ENCODE measurements around the gene NCAN.
"Not testable (repeated sequence)": the region's sequence is repeated elsewhere in the genome, so short reads cannot be mapped to it uniquely, and the experiment has no call there.

NCAN gene

DNA sequence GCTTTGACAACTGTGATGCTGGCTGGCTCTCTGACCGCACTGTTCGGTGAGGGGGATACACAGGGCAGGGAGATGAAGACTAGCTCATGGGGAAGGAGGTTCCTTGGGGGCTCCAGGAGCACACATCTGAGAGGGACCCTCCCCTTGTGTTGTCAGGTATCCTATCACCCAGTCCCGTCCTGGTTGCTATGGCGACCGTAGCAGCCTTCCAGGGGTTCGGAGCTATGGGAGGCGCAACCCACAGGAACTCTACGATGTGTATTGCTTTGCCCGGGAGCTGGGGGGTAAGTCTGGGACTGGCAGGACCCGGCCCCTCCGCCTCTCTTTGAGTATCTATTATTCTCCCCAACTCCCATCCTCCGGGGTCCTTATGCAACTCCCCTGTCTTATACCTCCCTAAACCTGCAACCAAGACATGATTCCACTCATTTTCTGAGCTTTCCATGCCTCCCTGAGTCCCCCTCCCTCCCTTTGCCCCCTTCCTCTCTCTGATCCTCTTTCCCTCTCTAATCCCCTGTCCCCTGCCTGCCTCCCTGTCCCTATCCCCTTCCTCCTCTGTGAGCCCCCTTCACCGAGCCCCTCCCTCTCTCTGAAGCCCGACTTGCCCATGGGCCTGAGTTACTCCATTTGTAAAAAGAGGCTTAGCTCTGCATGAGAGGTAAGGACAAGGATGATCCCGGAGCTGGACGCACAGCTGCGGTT is 12.5 kb downstream of the NCAN start:
- no peak for DNase-seq (ENCODE audit: low spot score)

DNA sequence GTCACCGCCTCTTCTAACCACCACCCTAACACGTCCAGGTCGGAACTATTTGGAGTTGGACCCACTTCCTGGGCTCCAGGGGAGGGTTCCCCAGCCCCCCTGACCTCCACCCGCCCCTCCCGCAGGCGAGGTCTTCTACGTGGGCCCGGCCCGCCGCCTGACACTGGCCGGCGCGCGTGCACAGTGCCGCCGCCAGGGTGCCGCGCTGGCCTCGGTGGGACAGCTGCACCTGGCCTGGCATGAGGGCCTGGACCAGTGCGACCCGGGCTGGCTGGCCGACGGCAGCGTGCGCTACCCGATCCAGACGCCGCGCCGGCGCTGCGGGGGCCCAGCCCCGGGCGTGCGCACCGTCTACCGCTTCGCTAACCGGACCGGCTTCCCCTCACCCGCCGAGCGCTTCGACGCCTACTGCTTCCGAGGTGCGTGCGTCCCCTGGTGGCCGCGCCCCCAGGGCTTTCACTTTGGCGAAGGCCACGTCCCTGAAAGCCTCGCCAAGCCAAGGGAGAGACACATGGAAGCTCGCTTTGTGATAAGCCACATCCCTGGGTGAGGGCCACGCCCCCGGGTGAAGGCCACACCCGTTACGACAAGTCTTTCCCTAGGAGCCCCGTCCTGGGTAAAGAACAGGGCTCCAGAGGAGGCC is 13.2 kb downstream of the NCAN start:
- DNase-seq (ENCODE audit: low spot score), result peak; percentile 59

DNA sequence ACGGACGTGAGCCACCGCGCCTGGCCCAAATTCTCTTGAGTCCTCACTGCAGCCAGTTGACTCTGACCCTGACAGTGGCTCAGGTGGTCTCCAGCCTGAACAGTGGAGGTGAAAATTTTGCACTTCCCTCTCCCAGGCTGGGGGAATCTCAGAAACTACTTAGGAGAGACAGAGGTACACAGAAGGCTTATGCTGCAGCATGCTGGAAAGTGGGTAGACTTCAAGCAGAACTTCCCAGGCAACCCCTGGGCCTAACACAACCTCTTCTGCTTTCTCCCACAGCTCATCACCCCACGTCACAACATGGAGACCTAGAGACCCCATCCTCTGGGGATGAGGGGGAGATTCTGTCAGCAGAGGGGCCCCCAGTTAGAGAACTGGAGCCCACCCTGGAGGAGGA is 14.4 kb downstream of the NCAN start:
- DNase-seq (ENCODE audit: low spot score), result no peak

DNA sequence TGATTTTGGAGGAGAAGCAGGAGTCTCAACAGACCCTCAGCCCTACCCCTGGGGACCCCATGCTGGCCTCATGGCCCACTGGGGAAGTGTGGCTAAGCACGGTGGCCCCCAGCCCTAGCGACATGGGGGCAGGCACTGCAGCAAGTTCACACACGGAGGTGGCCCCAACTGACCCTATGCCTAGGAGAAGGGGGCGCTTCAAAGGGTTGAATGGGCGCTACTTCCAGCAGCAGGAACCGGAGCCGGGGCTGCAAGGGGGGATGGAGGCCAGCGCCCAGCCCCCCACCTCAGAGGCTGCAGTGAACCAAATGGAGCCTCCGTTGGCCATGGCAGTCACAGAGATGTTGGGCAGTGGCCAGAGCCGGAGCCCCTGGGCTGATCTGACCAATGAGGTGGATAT is 14.9 kb downstream of the NCAN start:
- no peak for DNase-seq (ENCODE audit: low spot score)

DNA sequence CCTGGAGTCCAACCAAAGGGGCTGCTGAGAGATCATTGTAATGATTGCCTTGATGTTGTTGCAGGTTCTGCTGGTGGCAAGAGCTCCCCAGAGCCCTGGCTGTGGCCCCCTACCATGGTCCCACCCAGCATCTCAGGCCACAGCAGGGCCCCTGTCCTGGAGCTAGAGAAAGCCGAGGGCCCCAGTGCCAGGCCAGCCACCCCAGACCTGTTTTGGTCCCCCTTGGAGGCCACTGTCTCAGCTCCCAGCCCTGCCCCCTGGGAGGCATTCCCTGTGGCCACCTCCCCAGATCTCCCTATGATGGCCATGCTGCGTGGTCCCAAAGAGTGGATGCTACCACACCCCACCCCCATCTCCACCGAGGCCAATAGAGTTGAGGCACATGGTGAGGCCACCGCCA is 15.5 kb downstream of the NCAN start:
- no peak for DNase-seq (ENCODE audit: low spot score)

DNA sequence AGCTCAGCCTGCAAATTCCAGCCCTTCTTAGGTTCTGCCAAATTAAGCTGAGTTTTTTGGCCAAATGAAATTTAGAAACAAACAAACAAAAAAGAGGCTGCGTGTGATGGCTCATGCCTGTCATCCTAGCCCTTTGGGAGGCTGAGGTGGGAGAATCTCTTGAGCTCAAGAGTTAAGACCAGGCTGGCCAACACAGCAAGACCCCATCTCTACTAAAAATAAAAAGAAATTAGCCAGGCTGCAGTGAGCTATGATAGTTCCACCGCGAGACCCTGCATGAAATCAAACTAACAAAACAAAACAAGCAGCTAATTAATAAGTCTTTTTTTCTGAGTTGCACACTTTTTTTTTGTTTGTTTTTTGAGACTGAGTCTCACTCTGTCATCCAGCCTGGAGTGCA is 17.9 kb downstream of the NCAN start:
- DNase-seq (ENCODE audit: low spot score), result no peak

DNA sequence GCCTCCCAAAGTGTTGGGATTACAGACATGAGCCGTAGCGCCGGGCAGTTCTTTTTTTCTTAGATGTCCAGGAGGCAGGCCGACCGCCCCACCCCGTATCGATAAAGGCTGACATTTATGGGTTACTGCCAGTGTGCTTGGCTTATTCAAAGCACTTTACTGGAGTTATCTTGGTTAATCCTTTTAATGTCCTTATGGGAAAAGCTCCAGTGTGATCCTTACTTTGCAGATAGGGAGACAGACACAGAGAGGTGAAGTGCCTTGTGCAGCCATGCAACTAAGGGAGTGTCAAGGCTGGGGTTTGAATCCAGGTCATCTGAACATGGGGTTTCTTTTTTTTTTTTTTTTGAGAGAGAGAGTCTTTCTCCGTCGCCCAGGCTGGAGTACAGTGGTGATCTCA is 19.2 kb downstream of the NCAN start:
- DNase-seq (ENCODE audit: low spot score), result no peak

DNA sequence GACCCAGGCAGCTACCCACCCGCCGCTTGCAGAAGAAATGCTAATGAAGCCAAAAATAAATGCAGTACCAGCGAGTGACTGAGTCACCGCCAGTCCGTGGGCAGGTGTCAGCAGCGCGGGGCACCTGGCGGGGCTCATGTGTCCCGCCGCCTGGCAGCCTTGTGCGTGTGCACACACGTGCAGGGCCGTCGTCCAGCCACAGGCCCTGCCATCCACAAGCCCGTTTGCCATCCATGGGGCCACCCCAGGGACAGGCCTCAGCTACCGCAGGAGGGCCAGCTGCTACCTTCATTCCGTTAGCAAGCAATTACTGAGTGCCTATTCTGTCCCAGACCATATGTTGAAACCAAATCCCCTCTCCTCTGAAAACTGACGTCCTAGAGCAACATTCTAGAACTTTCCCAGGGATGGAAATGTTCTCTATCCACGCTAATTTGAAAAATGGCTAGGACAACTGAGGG is 20.5 kb downstream of the NCAN start:
- DNase-seq (ENCODE audit: low spot score), result no peak

DNA sequence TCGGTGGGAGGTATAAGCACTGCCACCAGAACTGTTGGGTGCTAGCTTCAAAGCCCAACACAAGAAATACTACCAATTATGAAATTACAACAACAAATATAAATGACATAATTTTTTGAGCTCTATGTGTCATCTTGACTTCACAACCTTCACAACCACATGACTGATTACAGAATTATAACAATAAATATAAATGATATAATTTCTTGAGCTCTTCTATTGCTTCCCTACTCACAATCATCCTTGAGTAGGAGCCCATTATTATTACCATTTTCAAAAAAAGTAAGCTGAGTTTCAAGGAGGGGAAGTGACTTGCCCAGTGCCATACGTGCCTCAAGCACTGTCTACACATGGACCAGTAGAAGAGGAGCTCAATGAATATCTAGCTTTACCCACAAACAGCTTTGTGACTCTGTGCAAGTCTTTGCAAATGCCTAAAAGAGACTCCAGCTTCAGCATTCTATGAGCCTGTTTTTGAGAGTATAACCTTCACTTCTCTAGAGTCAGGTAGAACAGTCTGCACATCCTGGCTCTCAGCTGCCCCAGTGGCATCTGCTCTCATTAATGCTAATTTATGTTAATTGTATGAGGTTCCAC is 22.6 kb downstream of the NCAN start:
- peak; percentile 47 for DNase-seq (ENCODE audit: low spot score)

DNA sequence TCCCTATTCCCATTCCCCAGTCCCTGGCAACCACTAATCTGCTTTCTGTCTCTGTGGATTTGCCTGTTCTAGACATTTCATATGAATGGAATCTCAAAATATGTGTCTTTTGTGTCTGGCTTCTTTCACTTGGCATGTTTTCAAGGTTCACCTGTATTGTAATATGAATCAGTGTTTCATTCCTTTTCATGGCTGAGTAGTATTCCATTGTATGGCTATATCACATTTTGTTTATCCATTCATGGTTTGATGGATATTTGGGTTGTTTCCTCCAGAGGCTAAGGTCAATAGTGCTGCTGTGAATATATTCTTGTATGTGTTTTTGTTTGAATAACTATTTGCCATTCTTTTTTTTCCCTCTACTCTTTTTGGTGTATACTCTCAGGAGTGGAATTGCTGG is 24.4 kb downstream of the NCAN start:
- no peak for DNase-seq (ENCODE audit: low spot score)

DNA sequence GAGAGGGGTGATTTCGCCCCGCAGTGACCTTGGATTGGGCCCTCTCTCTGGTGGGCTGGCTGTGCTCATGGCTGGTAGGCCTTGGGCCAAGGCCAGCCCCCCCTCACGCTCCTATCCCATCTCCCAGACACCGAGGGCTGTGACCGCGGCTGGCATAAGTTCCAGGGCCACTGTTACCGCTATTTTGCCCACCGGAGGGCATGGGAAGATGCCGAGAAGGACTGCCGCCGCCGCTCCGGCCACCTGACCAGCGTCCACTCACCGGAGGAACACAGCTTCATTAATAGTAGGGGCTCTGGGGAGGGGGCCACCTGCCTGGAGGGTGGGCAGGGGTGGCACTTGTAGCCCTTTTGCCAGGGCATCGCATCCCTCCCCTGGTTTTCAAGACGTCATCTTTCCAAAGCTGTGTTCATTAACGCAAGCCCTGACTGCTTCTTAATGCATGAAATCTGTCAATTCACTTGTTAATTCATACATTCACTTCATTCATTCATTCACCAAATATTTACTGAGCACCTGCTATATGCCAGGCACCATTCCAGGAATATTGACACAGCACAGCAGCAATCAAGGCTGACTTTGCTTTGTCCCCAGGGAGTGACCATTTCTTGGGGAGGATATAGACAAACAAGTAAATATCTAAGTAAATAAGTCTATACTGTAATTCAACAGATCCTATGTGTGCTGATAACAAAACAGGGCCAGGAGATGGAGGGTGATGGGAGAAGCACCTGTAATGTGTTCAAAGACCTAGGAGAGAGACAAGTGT is 26.6 kb downstream of the NCAN start:
- no peak for DNase-seq (ENCODE audit: low spot score)

DNA sequence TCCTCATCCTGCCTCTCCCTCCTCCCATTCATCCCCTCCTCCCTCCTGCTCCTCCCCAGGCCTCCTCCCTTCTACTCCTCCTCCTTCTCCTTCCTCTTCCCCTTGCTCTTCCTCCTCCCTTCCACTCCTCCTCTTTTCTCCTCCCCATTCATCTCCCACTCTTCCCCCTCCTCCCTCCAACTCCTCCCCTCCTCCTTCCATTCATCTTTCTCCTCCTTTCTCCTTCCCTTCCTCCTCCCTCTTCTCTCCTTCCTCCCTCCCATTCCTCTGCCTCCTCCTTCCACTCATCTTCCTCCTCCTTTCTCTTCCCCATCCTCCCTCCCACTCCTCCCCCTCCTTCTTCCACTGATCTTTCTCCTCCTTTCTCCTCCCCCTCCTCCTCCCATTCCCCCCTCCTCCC is 27.9 kb downstream of the NCAN start:
- DNase-seq (ENCODE audit: low spot score), result no peak

DNA sequence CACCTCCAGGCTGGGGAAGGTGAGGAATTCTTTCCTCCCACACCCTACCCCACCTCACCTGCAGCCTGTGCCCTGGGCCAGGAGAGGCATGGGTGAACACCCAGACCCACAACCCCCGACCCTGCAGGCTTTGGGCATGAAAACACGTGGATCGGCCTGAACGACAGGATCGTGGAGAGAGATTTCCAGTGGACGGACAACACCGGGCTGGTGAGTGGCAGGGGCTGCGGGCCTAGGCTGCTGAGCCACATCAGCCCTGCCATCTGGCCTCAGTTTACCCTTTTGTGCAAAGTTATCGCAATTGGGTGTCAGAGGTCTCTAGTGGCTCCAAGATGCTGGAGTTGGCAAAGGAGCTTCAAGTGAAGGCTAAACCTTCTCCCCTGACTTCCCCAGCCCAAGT is 28.7 kb downstream of the NCAN start:
- DNase-seq (ENCODE audit: low spot score), result no peak

DNA sequence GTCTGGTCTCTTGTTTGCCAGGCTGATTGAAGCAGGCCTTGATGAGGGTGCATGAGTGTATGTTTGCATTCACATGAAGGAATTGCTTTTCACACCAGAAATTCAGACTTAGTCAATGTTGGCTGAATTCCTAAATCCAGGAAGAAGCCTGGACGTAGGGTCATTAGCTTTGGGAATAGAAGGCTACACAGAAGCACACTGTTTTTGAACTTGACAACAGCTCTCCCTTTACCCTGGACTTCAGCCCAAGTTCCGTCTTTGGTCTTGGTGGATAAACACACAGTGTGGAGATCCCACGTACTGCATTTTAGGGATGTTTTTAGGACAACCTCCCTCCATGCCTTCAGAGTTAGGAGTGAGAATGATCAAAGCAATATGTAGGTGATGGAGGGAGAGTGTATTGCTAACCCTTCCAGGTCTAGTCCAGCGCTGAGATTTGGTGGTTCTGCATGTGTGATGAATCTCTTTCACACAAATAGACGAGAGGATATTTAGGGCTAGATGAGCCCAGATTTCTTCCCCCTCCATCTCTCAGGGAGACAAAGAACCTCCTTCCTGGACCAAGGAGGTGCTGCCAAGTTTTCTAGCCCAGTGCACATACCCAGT is 38.5 kb downstream of the NCAN start:
- DNase-seq (ENCODE audit: low spot score), result no peak

DNA sequence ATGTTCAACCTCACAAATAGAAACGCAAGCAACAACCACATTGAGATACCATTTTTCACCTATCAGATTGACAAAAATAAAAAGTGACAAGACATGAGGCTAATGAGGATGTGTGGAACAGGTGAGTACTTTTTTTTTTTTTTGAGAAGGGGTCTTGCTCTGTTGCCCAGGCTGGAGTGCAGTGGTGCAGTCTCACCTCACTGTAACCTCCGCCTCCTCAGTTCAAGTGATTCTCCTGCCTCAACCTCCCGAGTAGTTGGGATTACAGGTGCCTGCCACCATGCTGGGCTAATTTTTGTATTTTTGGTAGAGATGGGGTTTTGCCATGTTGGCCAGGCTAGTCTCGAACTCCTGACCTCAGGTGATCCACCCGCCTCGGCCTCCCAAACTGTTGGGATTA is 41.7 kb downstream of the NCAN start:
- not testable (repeated sequence) for DNase-seq (ENCODE audit: low spot score)

DNA sequence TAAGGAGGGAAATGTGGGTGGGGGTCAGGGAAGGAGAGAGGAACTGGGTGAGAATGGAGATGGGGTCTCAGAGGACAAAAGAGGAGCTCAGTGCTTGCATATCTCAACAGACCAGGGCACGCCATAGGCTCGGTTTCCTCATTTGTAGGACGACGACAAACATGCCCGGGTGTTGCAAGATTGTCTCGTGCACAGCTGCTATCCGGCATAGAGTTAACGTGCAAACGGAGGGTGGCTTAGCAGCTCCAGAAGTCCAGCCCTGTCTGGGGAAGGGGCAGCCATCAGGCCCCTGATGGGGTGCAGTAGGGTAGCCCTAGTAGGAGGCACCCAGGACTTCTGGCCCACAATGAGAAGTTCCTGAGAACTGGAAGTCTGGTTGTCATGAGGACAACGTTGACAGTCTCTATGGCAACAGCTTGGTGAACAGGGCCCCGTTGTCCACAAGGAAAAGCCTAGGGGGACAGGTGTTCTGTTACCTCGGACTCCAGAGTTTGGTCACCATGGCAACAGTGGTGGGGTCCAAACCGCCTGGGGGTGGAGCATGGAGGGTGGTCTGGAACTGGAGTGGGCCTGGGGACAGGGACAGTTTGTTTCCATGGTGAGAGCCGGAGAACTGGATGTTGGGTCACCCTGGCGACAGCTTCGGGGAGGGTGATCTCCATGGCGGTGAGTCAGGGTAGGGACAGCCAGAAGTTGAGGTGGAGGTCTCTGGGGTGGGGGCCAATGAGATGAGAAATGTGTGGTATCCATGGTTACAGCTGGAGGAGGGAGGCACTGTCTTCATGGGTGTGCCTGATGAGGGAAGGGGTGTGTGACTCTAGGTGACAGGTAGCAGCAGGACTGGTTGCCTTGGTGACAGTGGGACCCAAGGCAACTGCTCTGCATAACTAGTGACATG is 44.6 kb downstream of the NCAN start:
- DNase-seq (ENCODE audit: low spot score), result peak; percentile 47

DNA sequence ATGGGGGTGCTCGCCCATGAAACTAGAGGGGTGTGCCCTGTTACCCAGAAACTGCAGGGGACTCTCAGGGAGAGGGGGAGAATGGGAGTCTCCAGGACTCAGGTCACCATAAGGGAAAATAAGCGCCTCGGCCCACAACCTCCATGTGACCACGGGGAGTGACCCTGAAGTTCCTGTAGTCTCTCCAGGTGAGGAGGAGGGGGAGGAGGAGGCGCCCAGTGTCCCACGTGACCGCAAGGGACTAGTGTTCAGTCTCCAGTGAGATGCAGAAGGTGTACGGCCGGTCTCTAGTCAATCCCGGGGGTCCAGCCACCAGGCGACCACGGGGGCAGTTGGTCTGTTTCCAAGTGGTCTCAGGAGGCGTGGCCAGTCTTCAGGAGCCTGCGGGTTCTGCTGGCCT is 45.4 kb downstream of the NCAN start:
- no peak for DNase-seq (ENCODE audit: low spot score)

DNA sequence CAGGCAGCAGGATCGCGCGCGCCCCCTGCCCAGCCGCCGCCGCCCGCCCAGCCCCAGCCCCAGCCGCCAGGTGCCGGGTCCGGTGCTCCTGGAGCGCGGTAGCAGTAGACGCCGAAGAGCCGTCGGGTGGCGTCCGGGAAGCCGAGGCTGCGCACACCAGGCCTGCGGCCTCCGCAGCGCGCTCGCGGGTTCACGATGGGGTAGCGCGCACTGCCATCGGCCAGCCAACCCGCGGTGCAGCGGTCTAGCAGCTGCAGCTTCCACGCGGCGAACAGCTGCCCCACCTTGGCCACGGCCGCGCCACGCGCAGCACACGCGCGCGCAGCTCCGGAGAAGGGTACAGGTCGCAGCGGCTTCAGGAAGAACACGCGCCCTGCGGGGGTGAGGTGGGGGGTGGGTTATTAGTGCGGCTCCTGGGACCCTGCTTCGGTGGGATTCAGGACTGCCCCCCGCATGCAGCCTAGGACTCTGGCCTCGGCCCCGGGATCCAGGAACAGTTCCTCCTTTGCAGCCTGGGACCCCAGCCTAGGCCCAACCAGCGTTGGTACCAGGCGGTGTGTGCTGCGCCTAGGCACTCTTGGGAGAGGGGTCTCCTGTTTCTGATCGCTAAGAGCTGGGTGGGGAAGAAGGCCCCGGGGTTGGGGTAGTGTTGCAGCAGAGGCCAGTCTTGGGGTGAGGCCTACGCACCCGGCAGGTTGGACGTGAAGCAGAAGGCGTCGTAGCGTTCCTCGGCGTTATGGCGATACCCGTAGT is 46.3 kb downstream of the NCAN start:
- DNase-seq (ENCODE audit: low spot score), result no peak

DNA sequence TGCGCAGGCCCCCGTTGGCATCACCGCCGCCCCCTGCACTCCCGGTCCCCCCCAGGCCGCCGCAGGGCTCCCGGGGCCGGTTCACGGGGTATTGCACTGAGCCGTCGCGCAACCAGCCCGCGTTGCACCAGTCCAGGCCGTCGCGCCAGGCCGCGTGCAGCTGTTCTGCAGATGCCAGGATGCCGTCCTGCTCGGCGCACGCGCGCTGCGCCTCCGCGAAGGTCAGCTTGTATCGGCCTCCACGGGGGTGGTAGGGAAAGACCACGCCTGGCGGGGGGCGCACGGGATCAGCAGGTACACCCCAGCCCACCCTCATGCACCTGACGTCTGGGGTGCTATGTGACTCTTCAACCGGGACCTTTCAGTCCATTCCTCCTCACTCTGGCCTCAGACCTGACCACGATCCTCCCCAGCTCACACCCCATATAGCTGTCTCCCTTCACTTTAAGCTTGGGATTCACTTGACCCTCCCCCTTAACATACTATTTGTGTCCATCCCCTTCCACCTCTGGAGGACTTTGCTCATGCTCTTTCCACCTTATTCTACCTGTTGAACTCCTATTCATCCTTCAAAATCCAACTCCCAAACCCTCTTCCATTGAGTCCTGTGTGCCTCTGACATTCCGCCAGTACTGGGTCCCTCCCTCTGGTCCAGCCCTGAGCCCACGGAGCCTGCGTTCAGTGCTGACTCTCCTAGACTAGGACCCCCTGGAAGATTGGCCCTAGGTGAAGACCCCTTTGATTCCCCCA is 47.0 kb downstream of the NCAN start:
- no peak for DNase-seq (ENCODE audit: low spot score)

DNA sequence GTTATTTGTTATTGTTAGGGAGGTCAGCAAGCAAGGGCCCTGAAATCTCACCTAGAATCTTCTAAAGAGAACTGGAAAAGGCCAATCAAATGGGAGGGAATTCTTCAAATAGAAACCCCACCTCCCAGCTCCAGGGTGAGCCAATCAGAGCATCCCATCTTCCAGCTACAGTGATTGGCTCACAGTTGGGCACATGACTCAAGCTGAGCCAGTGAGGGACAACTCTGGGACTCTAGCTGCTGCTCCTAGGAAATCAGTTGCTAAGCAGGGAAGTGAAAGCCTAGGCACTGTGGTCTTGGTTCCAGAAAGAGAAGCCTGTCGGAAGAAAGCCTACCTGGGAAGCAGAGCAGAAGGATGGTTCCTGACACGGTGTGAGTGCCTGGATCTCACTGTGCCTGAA is 48.0 kb downstream of the NCAN start:
- peak; percentile 87 for DNase-seq (ENCODE audit: low spot score)

Measured in NAMALWA (cell line).